HEK293 (cell line): Measurements from ENCODE around the gene STK10.

ENCODE experiments used
- CTCF ChIA-PET: fragments of 350-600 bp; formaldehyde crosslinking; extraction: SDS; loops from one replicate; lab custom pipeline; 2021; ENCODE audit warnings: antibody characterized with exemption; lab: Yijun Ruan, JAX
- POLR2A ChIA-PET: fragments of 300-600 bp; formaldehyde crosslinking; extraction: SDS; loops from one replicate; lab custom pipeline; 2020; ENCODE audit warnings: antibody characterized with exemption, inconsistent platforms; lab: Yijun Ruan, JAX
- H3K27ac ChIP-seq: fragments of 200-500 bp; sonication (Bioruptor generic); 2 replicates; pipeline ENCODE4 v1.5.1; 2014; ENCODE audit warnings: low read depth, low read length, control low read depth, inconsistent platforms; ENCODE audit errors: extremely low read depth
- H3K36me3 ChIP-seq, 2 experiments: fragments of 200-500 bp in 1 of 2; sonication (Bioruptor generic) in 1 of 2; 1 replicate in 1 of 2; 2 replicates in 1 of 2; pipeline ENCODE4 v1.5.1; 2014 to 2017; ENCODE audit warnings: inconsistent platforms in 2 of 2, low read length in 2 of 2; ENCODE audit not compliant: control insufficient read depth in 2 of 2, insufficient read depth in 1 of 2
- H3K4me1 ChIP-seq: fragments of 200-500 bp; sonication (Bioruptor generic); 2 replicates; pipeline ENCODE4 v1.5.1; 2014; ENCODE audit warnings: mild to moderate bottlenecking, low read length, inconsistent platforms; ENCODE audit not compliant: control insufficient read depth, insufficient read depth
- H3K4me3 ChIP-seq: 2 replicates; pipeline ENCODE4 v1.5.1; 2011; ENCODE audit warnings: low read depth, mild to moderate bottlenecking, control low read depth, low read length, moderate library complexity
- H3K9me3 ChIP-seq: fragments of 200-500 bp; sonication (Bioruptor generic); 2 replicates; pipeline ENCODE4 v1.5.1; 2014; ENCODE audit warnings: low read depth, low read length, inconsistent platforms; ENCODE audit not compliant: control insufficient read depth, insufficient read depth
- PRDM10 ChIP-seq: fragments of 450-650 bp; formaldehyde crosslinking; IDR thresholded peaks from 2 replicates; pipeline ENCODE4 v1.5.1; 2016; ENCODE audit warnings: missing biosample characterization, missing genetic modification characterization
- RBAK ChIP-seq: fragments of 450-650 bp; formaldehyde crosslinking; IDR thresholded peaks from 2 replicates; pipeline ENCODE4 v1.5.1; 2016; ENCODE audit warnings: missing biosample characterization, missing genetic modification characterization
- SCRT2 ChIP-seq: fragments of 450-650 bp; formaldehyde crosslinking; IDR thresholded peaks from 2 replicates; pipeline ENCODE4 v1.5.1; 2016; ENCODE audit warnings: missing biosample characterization, missing genetic modification characterization
- ZFHX2 ChIP-seq: fragments of 450-650 bp; formaldehyde crosslinking; conservative IDR thresholded peaks from 2 replicates; pipeline ENCODE4 v1.5.1; 2016; ENCODE audit warnings: missing biosample characterization, missing genetic modification characterization
- ZFP69B ChIP-seq: fragments of 450-650 bp; formaldehyde crosslinking; IDR thresholded peaks from 2 replicates; pipeline ENCODE4 v1.5.1; 2016; ENCODE audit warnings: missing biosample characterization, missing genetic modification characterization
- ZIC2 ChIP-seq: fragments of 450-650 bp; formaldehyde crosslinking; IDR thresholded peaks from 2 replicates; pipeline ENCODE4 v1.5.1; 2016; ENCODE audit warnings: missing biosample characterization, missing genetic modification characterization
- ZNF391 ChIP-seq: fragments of 450-650 bp; formaldehyde crosslinking; IDR thresholded peaks from 2 replicates; pipeline ENCODE4 v1.5.1; 2016; ENCODE audit warnings: low read depth, missing biosample characterization, missing genetic modification characterization, borderline replicate concordance
- ZNF692 ChIP-seq: fragments of 450-650 bp; formaldehyde crosslinking; IDR thresholded peaks from 2 replicates; pipeline ENCODE4 v1.5.1; 2016; ENCODE audit warnings: missing biosample characterization, missing genetic modification characterization
- TF ChIP-seq, protein P1 (sequence below): fragments of 450-650 bp; IDR thresholded peaks from 2 replicates; pipeline ENCODE4 v1.5.1; 2018; ENCODE audit warnings: missing biosample characterization, missing genetic modification characterization
- TF ChIP-seq, protein P2 (sequence below): fragments of 450-650 bp; formaldehyde crosslinking; IDR thresholded peaks from 2 replicates; pipeline ENCODE4 v1.5.1; 2017; ENCODE audit warnings: missing biosample characterization, missing genetic modification characterization

Gene STK10

DNA sequence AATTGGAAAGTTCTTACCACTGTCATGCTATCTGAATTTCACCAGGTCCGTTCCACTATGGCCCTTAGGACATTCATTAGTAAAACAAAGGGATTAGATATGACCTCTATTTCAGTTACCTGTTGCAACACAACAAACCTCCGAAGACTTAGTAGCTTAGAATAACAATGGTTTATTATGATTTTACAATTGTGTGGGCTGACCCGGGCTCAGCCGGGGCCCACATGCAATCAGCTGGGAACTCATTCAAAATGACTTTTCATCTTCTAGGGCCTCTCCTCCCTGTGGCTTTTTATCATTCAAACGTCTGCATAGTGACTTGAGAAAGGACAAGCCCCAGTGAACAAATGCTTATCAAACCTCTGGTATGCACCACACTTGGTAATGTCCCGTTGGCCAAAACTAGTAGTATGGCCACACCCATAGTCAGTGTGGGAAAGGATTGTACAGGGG is 179.3 kb downstream of the STK10 start:
- TF ChIP-seq ZNF692 (tag by site-specific recombination) (peak; percentile 84), ZIC2 (tag by site-specific recombination) (peak; percentile 48), ZFP69B (tag by site-specific recombination) (peak; percentile 79), RBAK (no peak), ZFHX2 (tag by site-specific recombination) (peak; percentile 52), SCRT2 (peak; percentile 69; the same call in 1 of the 2 replicates), PRDM10 (tag by site-specific recombination) (0 out of 2 replicates have a peak, but pooled peaks have one; percentile 24)
- TF ChIP-seq, protein P1, sequence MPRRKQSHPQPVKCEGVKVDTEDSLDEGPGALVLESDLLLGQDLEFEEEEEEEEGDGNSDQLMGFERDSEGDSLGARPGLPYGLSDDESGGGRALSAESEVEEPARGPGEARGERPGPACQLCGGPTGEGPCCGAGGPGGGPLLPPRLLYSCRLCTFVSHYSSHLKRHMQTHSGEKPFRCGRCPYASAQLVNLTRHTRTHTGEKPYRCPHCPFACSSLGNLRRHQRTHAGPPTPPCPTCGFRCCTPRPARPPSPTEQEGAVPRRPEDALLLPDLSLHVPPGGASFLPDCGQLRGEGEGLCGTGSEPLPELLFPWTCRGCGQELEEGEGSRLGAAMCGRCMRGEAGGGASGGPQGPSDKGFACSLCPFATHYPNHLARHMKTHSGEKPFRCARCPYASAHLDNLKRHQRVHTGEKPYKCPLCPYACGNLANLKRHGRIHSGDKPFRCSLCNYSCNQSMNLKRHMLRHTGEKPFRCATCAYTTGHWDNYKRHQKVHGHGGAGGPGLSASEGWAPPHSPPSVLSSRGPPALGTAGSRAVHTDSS, result no peak
- Histone ChIP-seq H3K9me3 (no peaks in the 10 kb centered on the region), H3K4me1 (peaks cover 14% of the 10 kb centered on the region), H3K27ac (no peak overlapping the region), H3K36me3 (no peaks in the 10 kb centered on the region; a peak in 1 of 3 replicates), H3K4me3 (no peak overlapping the region)
- POLR2A ChIA-PET, result interaction anchor here (3.0 kb wide), 1 partner anchor 12 kb away, joined by 19 read pairs; no protein-coding TSS in a partner anchor
- CTCF ChIA-PET, result interaction anchor here (0.6 to 3.9 kb wide), 6 partner anchors 34 to 1607 kb away, joined by 3 to 31 read pairs (median 8); no protein-coding TSS in a partner anchor

DNA sequence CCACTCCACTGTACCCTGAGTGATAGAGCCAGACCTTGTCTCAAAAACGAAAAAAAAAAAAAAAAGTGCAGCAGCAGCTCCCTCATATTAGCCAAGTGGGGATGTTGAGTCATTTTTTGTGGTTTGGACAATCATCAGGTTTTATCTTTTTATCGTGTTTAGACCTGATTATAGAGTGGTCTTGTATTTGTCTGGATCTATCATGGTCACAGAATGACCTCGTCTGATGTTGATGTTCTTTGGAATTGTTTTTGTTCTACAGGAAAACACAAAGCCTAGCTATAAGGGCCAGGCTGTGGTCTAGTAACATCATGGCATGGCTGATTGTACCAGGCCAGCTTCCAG is 179.9 kb downstream of the STK10 start:
- Histone ChIP-seq H3K9me3 (no peaks in the 10 kb centered on the region), H3K4me1 (peaks cover 20% of the 10 kb centered on the region), H3K27ac (no peak overlapping the region), H3K4me3 (no peak overlapping the region), H3K36me3 (no peaks in the 10 kb centered on the region; a peak in 1 of 3 replicates)
- TF ChIP-seq ZNF391 (tag by site-specific recombination), result no peak
- TF ChIP-seq, protein P2, sequence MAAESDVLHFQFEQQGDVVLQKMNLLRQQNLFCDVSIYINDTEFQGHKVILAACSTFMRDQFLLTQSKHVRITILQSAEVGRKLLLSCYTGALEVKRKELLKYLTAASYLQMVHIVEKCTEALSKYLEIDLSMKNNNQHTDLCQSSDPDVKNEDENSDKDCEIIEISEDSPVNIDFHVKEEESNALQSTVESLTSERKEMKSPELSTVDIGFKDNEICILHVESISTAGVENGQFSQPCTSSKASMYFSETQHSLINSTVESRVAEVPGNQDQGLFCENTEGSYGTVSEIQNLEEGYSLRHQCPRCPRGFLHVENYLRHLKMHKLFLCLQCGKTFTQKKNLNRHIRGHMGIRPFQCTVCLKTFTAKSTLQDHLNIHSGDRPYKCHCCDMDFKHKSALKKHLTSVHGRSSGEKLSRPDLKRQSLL (tag by site-specific recombination), result 0 out of 2 replicates have a peak, but pooled peaks have one; percentile 15
- ChIA-PET POLR2A (interaction anchor here (3.0 kb wide), 1 partner anchor 11 kb away, joined by 19 read pairs; no protein-coding TSS in a partner anchor), CTCF (interaction anchor here (1.0 to 3.9 kb wide), 6 partner anchors 12 to 287 kb away, joined by 3 to 31 read pairs (median 6); no protein-coding TSS in a partner anchor)
